ENCODE data around the gene MRPL51. TPM values are rescaled to one million over a fixed set of nuclear protein-coding genes. Genes with fewer than 3 reads are reported as not detected.

MRPL51 gene
- total and polyA plus RNA-seq, 2 of the 8 experiments (the other 6 are each of a cell fraction or from before 2014, with no cell fraction given) = 119 to 331 TPM

DNA sequence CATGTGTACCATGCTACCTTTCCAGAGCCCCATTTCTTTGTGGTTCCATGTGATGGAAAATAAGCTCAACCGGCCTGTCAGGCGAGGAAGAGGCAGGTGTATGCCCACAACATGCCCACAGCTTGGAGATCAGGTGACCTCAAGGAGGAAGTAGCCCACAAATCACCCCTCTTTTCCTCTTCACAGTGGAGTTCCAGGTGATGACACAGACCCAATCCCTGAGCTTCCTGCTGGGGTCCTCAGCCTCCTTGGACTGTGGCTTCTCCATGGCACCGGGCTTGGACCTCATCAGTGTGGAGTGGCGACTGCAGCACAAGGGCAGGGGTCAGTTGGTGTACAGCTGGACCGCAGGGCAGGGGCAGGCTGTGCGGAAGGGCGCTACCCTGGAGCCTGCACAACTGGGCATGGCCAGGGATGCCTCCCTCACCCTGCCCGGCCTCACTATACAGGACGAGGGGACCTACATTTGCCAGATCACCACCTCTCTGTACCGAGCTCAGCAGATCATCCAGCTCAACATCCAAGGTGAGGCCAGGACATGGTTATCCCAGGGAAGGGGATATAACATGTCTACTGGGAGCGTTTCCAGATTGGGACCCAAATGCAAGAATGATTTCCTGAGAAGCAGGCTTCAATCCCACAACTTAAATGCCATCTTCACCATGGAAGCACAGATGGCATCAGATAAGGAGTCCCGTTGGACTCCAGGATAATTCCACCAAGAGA lies 35.7 kb downstream of the MRPL51 start:
- Histone ChIP-seq H3K4me3 (ENCODE audit: extremely low read depth in 1 of 4, insufficient read depth in 2 of 4, low read depth in 3 of 4, low read length in 4 of 4) (no peak overlapping the region), H3K23me2 (ENCODE audit: low read depth, low read length) (no peaks in the 10 kb centered on the region), H3K27ac (ENCODE audit: low read depth, low read length) (no peak overlapping the region), H2BK5ac (ENCODE audit: low read depth, low read length) (no peak overlapping the region), H3K4me1 (replicated peaks in 1 of 4; ENCODE audit: control insufficient read depth in 3 of 4, insufficient read depth in 4 of 4, low read length in 3 of 4) (peaks cover 4 to 9% (median 7%) of the 10 kb centered on the region in 4 experiments), H2BK12ac (ENCODE audit: low read depth, low read length) (no peak overlapping the region), H3K18ac (ENCODE audit: extremely low read depth, low read length) (no peak overlapping the region), H4K91ac (replicated peaks; ENCODE audit: insufficient read length, low read length) (no peak overlapping the region), H4K8ac (ENCODE audit: extremely low read depth, insufficient read depth, low read length) (no peak overlapping the region), H3K56ac (replicated peaks; ENCODE audit: insufficient read length, low read depth, low read length) (no peak overlapping the region), H3K27me3 (replicated peaks in 1 of 4; ENCODE audit: control insufficient read depth in 3 of 4, extremely low read depth in 1 of 4, insufficient read depth in 3 of 4, low read length in 3 of 4) (no peaks in the 10 kb centered on the region), H2AK5ac (ENCODE audit: low read depth, low read length) (no peak overlapping the region), H3K4ac (replicated peaks; ENCODE audit: insufficient read length, low read depth, low read length) (no peak overlapping the region), H4K5ac (ENCODE audit: insufficient read length, low read depth, low read length) (no peak overlapping the region), H2AFZ (ENCODE audit: low read length) (no peak overlapping the region), H3K4me2 (ENCODE audit: insufficient read depth in 1 of 2, low read depth in 2 of 2, low read length in 2 of 2) (no peak overlapping the region), H3K9me3 (ENCODE audit: insufficient read depth in 2 of 2, low read depth in 1 of 2, low read length in 1 of 2) (no peaks in the 10 kb centered on the region), H2BK15ac (ENCODE audit: low read length) (no peak overlapping the region), H2BK20ac (ENCODE audit: low read length) (no peak overlapping the region), H3K79me1 (ENCODE audit: low read depth, low read length) (no peaks in the 10 kb centered on the region), H2BK120ac (replicated peaks; ENCODE audit: low read depth, low read length) (no peak overlapping the region), H3K14ac (ENCODE audit: insufficient read length) (no peak overlapping the region), H3K9ac (replicated peaks in 1 of 4; ENCODE audit: extremely low read depth in 1 of 4, low read depth in 3 of 4, low read length in 3 of 4) (no peak overlapping the region), H3K36me3 (ENCODE audit: control insufficient read depth in 2 of 4, insufficient read depth in 4 of 4, low read length in 3 of 4) (peaks cover 0 to 12% (median 10%) of the 10 kb centered on the region in 4 experiments; a peak in 6 of 8 replicates), H4K20me1 (replicated peaks in 1 of 2; ENCODE audit: control insufficient read depth in 1 of 2, insufficient read depth in 2 of 2, low read length in 2 of 2) (no peaks in the 10 kb centered on the region), H3K23ac (ENCODE audit: insufficient read length) (no peak overlapping the region), H3K79me2 (ENCODE audit: control insufficient read depth in 1 of 2, insufficient read depth in 2 of 2, low read length in 2 of 2) (no peaks in the 10 kb centered on the region)
- ChIA-PET CTCF (ENCODE audit: partially characterized antibody) (interaction anchor here (0.7 to 10.5 kb wide), 15 partner anchors 8 to 398 kb away, joined by 3 to 202 read pairs (median 5); partner anchors contain the start of gene VAMP1), POLR2A (ENCODE audit: partially characterized antibody) (interaction anchor here (0.6 to 8.8 kb wide), 11 partner anchors 9 to 313 kb away, joined by 3 to 78 read pairs (median 4); partner anchors contain the start of genes SCNN1A and VAMP1)
- 90% methylated on average over 12 of the region's 12 CpGs; no CpG with 5 or more reads in 1 of the 2 experiments for WGBS, 2 experiments (ENCODE audit: extremely low coverage in 1 of 2, insufficient coverage in 1 of 2, insufficient read length in 1 of 2, insufficient replicate concordance in 2 of 2, low coverage in 1 of 2, low lambda C conversion rate in 2 of 2, missing lambda C conversion rate in 1 of 2)
- TF ChIP-seq SP1 (IDR thresholded peaks at IDR 0.05; ENCODE audit: low read depth, low read length) (no peak), TBP (IDR thresholded peaks at IDR 0.05; ENCODE audit: low read depth, low read length) (no peak)
- TF ChIP-seq, protein P1, sequence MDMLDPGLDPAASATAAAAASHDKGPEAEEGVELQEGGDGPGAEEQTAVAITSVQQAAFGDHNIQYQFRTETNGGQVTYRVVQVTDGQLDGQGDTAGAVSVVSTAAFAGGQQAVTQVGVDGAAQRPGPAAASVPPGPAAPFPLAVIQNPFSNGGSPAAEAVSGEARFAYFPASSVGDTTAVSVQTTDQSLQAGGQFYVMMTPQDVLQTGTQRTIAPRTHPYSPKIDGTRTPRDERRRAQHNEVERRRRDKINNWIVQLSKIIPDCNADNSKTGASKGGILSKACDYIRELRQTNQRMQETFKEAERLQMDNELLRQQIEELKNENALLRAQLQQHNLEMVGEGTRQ (IDR thresholded peaks at IDR 0.05; ENCODE audit: low read length) = no peak
- FAIRE-seq = no peak
- no peak for DNase-seq (ENCODE audit: low read depth in 1 of 2, low spot score in 2 of 2)

All from H1 (cell line).